HG02610 (cell line): Measurements from ENCODE around the gene NKX2-3.

Experiments
- ATAC-seq: cut with Tn5 transposase; IDR thresholded peaks from one replicate; pipeline ENCODE4 v1.9.1; 2021; ENCODE audit warnings: mild to moderate bottlenecking, moderate library complexity; ENCODE audit not compliant: unreplicated experiment

Gene NKX2-3

DNA sequence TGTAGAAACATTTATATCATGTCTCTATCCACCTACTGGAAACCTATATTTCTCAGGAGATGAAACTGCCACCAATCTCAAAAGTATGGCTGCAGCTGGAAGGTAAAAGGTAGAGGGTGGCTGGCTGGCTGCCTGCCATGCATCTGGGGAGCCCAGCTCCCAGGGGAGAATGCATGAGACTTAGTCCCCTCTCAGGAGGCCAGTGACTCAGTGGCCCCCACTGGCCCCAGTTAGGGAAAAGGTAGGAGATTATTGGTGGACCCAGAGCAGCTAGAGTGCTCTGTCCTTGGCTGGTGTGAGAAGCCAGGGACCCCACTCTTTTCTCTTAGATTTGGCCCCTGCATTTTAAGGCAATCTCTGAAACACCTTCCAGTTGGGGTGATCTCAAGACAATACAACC is 6.8 kb upstream of the NKX2-3 start:
- no peak for ATAC-seq

DNA sequence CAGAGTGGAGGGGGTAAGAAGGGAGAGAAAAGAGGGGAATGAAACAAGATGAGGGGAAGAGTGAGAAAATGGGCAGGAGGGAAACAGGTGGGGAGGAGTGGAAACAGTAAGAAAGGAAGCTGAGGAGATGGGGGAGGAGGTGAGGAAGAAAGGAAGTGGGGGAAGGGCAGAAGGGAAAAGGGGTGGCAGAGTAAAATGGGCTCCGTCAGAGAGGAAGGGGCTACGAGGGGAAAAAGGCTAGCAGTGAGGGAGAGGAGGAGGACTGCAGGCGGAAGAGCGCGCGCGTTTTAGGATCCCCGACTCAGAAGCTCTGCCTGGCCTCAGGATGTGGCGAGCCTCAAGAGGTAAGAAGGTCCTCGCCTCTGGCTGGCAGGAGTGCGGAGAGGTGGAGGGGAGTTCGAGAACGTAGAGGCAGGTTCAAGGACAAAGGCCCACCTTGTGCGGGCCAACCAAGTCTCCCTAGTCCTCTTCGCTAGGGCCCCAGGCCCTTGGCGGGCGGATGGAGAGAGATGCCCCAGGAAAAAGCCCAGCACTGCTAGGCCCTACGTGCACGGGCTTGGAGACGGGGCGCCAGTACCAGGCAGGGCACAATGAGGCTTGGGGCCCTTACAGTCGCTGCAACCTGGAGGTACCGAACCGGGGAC is 5.8 kb upstream of the NKX2-3 start:
- ATAC-seq: no peak

DNA sequence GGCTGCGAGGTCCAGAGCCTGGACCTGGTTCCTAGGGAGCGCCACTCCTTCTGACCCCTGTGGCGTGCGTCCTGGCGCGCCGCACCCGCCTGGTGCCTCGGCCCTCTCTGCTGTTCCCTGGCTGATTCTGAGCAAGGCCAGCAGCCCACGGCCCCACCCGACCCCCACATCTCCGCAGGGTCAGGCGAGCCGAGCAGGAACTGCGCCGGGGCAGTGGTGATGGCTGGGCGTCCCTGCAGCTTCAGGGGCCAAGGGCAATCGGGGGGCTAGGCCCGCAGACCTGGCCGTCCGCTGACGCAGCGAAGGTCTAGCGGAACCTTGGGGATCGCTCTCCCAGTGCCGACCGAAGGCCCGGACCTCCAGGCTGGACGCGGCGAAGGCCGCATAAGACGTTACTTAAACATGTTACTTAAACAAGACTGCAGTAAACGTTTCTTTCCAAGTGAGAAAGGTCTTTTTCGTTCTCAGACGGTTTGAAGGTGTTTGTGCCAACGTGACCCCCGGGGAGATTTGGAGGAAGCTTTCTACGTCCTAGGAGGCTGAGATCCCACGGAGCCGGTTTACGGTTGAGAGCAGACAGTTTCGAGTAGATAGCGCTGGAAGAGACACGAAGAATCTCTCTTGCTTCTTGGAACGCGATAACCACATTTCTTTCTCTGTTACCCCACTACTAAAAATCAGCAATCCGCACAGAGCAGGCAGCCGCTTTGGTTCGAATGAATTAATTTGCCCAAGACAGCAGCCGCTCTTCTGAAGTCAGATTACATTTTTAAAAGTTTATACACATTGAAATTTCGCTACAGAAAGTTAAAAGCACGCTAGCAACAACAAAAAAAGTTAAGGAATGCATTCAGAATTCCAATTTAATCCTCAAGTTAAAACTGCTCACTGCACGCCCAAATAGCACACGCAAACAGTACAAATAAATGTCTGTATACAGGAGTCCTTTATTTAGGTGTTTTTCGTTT is 4.9 kb upstream of the NKX2-3 start:
- no peak for ATAC-seq

DNA sequence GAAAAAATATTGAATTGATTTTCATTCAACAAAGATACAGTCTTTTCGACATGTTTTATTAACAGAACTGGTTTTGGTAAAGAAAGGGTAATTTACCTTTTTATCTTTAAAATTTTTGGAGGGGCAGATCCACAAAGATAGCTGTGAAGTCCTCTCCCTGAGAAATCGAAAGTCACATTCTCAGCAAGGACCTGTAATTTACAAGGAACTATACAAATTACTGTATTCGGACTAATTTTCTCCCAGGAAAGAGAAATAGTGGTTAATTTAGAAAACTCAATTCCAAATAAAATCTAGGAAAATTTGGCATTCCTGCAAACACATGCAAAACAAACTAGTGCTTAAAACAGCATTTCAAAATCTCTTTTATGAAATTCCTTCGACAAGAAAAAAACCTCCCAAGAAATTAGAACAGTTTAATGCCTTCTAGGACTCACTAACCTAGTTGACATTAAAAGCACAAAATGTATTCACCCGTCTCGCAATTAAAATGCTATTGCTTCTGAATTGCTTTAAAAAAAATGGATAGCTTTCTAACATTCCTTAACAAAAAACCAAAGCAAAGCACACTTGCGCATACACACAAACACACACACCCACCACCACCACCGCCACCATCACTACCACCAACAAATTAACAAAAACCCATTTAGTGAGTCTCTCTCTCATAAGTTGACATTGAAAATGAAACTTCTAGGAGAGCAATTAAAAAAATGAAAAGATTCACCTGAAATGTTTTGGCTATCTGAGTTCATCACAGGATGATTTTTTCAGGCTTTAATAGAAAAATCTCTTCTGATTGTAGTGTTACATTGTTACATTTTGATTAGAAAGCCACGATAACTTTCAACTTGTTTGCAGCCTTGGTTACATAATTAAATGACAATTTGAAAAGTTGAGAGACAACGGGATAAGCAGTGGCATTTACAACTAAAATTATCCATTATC is 4.0 kb upstream of the NKX2-3 start:
- no peak for ATAC-seq

DNA sequence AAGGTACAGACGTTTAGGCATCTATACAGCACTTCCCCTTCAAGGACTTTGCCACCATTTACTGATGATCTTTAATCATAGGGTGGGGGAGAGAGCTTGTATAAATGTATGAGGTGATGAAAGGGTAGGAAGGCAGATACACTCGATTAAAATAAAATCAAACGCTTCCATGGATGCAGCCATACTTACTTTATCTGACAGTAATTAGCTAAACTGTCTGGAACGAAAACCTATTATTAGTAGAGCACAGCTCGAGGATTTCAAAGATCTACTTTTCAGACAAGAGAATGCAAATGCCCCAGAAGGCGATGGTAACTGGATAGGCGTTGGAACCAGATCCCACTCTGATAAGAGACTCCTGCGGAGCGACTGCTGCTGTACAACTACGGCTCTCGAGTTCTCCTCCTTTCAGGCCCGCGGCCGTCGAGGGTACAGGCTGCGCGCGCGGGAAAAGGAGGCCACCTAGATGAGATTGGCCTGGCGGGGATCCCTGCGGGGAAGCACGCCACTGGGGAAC is 3.1 kb upstream of the NKX2-3 start:
- ATAC-seq: no peak

DNA sequence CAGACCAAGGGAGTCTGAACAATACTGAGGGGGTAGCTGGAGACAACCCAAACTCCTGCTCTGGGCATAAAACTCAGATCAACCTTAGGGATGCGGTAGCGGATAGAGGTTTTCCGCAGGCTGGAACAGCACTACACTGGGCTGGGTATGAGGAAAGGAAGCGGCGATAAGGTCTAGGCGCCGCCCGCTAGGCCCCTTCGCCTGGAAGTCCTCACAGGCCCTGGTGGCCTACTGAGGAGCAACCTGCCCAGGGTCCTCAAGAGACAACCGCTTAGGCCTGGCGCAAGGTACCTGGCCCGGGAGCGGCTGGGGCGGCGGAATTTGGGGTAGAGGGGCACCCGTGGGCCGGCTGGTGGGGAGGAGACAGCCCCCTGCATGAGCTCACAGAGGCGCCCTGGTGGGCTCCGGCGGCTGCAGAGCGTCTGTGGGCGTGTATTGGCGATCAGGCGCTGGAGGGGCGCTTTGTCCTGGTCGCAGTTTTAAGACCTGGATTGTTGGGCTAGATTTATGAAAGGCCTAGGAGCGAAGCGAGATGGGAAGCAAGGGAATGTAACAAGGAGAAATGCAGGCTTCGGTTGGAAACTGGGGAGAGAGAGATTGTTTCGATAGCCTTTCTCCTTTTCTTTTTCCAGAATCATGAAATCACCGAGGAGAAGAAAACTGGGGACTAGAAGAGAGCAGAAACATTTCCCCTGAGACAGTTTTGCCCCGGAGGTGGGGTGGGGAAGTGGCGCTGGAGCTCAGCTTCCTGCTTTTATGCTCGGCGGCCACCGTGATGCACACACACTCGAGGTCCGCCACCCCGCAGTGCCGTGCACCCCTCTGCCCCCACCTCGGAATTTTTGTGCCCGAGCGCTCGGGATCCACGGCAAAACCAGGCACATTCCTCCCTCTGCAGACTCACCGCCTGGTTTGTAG is 2.4 kb upstream of the NKX2-3 start:
- no peak for ATAC-seq

DNA sequence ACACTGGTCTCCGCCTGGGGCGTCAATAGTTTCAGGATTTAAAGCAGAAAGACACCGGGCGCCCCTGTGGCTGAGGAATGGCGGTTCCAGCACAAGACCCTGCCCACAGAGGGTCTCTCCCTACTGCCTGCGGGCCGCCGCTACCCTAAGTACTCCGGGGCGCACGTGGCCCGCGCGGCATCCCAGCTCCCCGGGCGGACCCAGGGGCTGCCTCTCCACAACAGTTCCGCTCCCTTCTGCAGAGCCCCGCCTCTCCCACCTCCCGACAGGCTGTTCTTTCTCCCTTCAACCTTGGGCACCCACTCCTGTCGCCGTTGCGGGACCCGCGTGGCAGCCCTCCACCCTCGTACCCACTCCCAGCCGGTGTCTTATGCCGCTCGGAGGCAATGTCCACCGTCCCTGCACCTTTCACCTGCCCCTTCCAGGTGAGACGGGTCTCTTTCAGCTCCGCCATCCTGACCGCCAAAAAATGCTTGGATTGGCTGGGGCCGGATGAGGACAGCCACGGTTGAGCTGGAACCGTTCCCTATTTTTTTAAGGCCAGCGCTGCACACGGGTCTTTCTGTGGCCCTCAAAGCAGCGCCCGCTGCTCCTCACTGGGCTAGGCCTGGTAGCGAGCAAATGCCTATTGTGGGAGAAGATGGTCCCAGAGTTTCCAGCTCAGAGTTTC is 1.6 kb upstream of the NKX2-3 start:
- no peak for ATAC-seq

DNA sequence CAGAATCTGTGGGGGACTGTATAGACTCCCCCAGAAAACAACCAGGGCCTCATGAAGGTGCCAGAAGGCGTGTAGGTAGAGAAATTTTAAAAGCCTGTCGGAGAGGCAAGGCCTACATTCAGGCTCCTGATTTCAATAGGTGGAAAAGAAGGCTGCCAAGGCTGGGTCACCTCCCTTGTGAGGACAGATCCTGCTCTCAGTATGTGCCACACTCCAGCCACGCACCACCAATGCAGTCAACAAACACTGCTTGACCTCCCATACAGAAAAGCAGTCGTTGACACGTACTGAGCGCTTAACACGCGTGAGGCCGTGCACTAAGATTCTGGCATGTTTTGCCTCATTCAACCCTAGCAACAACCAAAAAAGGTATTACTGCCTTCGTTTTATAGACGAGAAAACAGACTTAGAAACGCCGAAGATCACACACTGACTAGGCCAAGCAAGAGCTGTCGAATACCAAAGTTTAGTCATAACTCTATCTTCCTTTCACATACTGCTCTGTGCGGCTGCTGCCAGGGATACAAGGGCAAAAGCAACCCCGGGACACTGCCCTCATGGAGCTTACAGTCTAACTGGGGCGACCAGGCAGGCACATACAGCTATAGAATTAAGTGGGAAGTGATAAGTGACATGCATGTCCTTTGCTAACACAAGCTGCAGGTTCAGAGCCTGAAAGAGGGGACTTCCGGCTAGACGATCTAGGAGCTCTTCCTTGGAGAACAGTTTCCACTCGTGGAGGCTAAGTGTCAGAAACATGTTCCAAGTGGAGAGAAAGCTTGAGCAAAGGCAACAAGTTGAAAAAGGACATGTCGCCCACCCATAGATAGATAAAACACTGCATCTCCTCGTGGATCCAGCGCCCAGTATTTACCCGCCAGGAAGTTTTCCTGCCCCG is 797 bp upstream of the NKX2-3 start:
- ATAC-seq: no peak

DNA sequence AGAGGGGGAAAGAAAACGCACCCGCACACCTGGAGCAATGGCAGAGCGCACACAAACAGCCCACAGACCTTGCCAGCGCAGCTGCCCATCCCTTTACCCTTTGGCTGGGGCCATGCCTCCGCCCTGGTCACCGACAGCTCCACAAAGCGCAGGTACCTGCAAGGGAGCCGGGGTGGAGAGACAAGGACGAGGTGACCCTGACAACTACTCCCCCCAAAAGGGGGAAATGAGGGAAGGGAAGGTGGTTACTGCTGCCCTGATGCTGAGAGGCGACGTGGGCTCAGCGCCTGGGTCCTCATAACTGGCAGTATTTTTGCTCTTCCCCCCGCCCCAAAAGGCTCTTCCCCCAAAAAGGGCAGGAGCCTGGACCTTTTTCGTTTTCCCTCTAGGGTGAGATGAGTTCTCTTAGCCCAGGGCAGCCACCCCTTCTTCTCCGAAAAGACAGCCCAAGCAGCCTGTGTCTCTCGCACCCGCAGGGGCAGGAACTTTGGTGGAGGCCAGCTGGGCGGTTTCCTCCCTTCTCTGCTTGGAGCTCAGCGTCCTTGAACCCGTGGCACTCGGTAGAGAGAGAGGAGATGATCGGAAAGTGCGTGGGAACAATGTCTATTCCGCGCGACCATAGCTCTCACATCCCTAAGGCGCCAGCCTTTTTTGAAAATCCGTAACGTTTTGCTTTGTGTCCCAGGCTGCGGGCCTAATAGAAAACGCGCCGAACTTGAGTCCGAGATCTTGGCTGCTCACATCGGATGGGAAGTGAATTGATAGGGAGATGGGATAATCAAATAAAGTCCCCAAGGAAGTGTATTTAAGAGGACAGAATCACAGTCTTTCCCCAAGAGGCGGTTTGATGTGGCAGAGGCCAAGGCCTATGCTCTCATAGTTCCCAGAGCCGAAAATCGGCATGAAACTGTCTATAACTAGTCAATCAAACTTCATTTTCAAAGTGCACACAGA is 1.0 kb downstream of the NKX2-3 start:
- ATAC-seq: no peak

DNA sequence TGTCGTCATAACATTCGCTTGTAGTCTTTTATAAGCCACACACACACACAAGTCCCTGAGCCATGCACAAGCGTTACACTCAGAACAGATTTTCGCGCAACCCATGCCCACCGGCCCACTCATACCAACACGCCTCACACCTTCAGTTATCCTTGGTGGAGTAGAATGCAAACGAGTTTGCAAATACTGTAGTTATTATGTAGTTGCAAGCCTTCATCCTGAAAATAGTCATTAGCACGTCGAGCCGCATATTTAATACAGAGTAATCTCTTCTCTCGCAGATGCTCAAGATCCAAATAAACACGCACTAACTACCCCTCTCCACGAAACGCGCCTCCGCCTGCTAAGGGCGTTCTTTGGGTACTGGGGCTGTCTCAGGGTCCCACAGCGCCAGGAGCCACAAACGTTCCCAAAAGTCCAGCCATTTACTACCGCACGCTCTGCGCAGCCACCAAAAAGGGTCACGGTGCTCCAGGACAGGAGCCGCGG is 1.8 kb downstream of the NKX2-3 start:
- no peak for ATAC-seq

DNA sequence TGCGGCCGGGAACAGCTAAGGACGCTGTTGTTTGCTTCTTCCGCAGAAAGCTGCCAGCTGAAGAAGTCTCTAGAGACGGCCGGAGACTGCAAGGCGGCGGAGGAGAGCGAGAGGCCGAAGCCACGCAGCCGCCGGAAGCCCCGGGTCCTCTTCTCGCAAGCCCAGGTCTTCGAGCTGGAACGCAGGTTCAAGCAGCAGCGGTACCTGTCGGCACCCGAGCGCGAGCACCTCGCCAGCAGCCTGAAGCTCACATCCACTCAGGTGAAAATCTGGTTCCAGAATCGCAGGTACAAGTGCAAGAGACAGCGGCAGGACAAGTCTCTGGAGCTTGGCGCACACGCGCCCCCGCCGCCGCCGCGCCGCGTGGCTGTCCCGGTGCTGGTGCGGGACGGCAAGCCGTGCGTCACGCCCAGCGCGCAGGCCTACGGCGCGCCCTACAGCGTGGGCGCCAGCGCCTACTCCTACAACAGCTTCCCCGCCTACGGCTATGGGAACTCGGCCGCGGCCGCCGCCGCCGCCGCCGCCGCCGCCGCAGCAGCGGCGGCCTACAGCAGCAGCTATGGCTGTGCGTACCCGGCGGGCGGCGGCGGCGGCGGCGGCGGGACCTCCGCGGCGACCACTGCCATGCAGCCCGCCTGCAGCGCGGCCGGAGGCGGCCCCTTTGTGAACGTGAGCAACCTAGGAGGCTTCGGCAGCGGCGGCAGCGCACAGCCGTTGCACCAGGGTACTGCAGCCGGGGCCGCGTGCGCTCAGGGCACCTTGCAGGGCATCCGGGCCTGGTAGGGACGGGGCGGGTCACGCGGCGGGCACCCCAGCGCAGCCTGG is 2.4 kb downstream of the NKX2-3 start:
- no peak for ATAC-seq

DNA sequence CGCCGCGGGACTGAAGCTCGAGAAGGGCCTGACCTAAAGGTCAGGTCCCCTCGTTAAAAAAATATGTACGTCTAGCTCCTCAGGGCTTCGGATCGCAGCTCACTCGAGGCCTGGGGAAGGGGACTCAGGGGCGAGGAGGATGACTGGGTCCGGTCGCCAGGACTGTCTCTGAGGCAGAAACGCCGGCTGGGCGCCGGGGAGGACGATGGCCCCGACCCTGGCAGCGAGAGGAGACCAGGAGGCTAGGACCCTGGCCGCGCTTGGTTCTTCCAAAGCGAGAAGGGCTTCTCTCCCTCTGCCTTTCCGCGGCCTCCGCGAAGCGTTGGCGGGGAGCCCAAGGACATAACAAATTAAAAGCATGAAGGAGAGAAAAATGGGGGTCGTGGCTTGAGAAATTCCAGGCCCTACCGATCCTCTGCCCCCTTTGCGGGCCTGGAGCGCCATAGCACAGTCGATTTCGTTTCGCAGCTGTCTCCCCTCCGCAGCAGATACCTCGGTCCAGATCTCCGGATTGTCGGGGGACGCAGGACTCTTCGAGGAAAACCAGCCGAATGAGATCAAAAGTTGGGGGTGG is 3.1 kb downstream of the NKX2-3 start:
- ATAC-seq: no peak

DNA sequence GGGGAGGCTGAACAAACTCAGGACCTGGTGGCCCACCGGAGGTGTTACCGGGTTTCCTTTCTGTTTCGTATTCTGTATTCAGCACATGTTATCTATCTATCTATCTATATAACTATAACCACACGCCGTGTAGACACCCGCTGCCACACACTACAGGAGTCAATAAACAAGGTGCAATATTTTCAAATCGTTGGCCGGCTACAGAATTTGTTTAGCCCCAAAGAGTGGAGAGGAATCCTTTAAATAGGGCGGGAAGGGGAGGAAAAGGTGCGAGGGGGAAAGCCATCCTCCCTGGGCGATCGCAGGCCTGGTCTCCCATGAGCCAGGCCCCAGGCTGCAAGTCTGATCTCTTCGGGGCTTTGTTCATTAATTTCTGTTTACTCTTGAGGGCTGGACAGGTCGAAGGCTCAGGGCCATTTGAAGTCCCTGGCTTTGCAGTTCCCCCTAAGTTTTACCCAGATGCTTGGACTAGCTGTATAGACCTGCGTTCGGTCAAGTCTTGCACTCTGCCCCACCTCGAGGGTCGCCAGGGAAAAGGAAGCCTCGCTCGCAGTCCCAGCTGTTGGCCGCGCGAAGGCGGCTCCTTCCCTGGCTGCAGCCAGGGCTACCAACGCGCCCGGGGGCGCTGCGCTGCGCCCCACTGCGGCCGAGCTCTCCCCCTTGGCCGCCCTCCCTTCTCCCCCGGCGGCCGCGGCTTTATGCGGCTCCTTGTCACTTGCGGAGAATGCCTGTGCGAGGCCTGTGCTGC is 3.8 kb downstream of the NKX2-3 start:
- ATAC-seq: no peak

DNA sequence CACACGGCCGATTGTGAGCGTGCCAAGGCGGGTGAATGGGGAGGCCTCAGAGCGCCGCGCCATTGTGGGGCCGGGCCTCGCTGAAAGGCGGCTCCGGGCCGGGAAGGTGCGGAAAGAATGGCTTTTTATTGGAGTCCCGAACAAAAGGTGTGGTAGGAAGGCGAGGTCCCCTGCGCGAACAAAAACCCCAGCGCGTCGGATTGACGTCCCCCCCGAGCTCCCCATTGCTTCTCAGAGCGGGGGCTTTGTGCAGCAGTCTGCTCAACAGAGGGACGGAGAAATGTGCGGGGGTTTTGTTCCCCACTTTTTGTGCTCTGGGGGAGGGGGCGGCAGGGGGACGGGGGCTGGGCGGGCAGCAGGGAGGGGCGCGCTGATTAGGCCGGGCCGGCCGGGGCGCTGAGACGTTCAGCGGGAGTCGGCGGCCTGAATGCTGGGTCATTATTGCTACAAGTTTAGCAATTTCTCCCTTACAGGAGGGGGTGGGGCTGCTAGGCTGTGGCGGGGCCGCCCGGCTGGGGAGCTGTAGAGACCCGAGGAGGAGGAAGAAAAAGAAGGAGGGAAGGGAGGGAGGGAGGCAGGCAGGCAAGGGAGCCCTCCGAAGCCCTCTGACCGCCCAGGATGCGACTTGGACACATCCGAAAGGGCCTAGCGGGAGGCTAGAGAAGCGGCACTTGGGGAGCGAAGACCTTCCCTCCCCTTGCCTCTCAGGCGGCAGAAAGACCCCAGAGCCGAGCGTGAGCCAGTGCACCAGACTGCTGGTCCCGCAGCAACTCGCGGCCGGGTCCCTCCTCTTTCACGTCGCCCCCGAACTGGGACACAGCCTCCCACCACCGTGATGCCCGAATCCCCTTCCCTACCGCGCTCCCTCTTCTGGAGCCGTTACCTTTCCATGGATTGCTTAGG is 4.6 kb downstream of the NKX2-3 start:
- no peak for ATAC-seq
